Peyer's patch (tissue), 4 donors: ENCODE measurements around the gene TMSB15B.

Experiments
- POLR2A ChIP-seq, 2 donors: fragments of 450-650 bp; IDR thresholded peaks; one replicate each; pipeline ENCODE4 v1.5.1; 2017; ENCODE audit warnings: antibody characterized with exemption in 2 of 2, mild to moderate bottlenecking in 2 of 2, moderate library complexity in 2 of 2
- TF ChIP-seq, protein P1 (sequence below), 6 experiments: fragments of 450-650 bp in 4 of 6; fragments of 200-600 bp in 2 of 6; sonication (generic) in 1 of 6; IDR thresholded peaks; one replicate each; pipeline ENCODE4 v1.5.1; 2017 to 2019; ENCODE audit warnings: antibody characterized with exemption in 6 of 6, mild to moderate bottlenecking in 3 of 6, moderate library complexity in 1 of 6

DNA sequence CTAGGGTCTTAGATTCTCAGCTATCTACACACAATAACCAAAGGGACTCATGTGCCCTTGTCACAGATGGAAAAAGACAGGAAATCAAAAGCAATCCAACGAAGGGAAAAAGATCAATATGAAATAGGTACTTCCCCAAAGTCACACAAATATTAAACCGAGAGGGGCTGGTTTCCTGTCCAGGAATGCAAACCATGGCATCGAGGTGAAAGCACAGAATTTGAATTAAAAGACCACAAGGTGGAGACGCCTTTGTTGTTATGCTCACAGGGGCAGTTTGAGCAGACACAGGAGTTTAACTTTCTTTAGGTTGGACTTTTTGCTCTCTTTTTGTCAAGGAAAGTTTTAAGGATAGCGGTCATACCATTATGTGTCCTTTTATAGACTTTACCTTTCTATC, 36.8 kb downstream of the TMSB15B start:
- TF ChIP-seq, protein P1, sequence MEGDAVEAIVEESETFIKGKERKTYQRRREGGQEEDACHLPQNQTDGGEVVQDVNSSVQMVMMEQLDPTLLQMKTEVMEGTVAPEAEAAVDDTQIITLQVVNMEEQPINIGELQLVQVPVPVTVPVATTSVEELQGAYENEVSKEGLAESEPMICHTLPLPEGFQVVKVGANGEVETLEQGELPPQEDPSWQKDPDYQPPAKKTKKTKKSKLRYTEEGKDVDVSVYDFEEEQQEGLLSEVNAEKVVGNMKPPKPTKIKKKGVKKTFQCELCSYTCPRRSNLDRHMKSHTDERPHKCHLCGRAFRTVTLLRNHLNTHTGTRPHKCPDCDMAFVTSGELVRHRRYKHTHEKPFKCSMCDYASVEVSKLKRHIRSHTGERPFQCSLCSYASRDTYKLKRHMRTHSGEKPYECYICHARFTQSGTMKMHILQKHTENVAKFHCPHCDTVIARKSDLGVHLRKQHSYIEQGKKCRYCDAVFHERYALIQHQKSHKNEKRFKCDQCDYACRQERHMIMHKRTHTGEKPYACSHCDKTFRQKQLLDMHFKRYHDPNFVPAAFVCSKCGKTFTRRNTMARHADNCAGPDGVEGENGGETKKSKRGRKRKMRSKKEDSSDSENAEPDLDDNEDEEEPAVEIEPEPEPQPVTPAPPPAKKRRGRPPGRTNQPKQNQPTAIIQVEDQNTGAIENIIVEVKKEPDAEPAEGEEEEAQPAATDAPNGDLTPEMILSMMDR (IDR thresholded peaks at IDR 0.05): no peak
- TF ChIP-seq POLR2A (IDR thresholded peaks at IDR 0.05): no peak
